Activated T-helper 1 cell treated with anti-CD3 and anti-CD28 coated beads, Interleukin-12 subunit alpha, Interleukin-12 subunit beta, Interleukin-2, Interleukin-4 antibody, amounts not matched to agents 30 ng/mL and 10 ng/mL and 1 ng/mL, durations not matched to agents 14 hours and 24 hours and 36 hours (primary cell): ENCODE measurements around the gene TLCD3B. TPM values are rescaled to one million over a fixed set of nuclear protein-coding genes. Genes with fewer than 3 reads are reported as not detected.
A peak's percentile ranks its signal among the peaks of the same experiment; 100 is the strongest.

Experiments used
- DNase-seq: peaks from one replicate; pipeline ENCODE4 v3.0.0; 2021; ENCODE audit warnings: low spot score
- H3K27ac Mint-ChIP-seq: one replicate; pipeline ENCODE4 v1.8.0; 2021; ENCODE audit warnings: mild to moderate bottlenecking, mixed read lengths
- H3K27me3 Mint-ChIP-seq: one replicate; pipeline ENCODE4 v1.8.0; 2022; ENCODE audit warnings: mild to moderate bottlenecking, moderate library complexity, mixed read lengths; ENCODE audit not compliant: insufficient read depth
- H3K36me3 Mint-ChIP-seq: one replicate; pipeline ENCODE4 v1.8.0; 2021; ENCODE audit warnings: low read depth, mixed read lengths
- H3K4me1 Mint-ChIP-seq: one replicate; pipeline ENCODE4 v1.8.0; 2021; ENCODE audit warnings: low read depth, mixed read lengths
- H3K4me3 Mint-ChIP-seq: one replicate; pipeline ENCODE4 v1.8.0; 2021; ENCODE audit warnings: mild to moderate bottlenecking, moderate library complexity, mixed read lengths
- H3K9me3 Mint-ChIP-seq: one replicate; pipeline ENCODE4 v1.8.0; 2021; ENCODE audit warnings: mixed read lengths
- intact Hi-C: fragments of 100-400 bp; cut with micrococcal nuclease; formaldehyde crosslinking; loops from one replicate; pipeline ENCODE4 v1.15.1; 2024
- total RNA-seq: library from RNA; stranded (reverse); gene quantifications from 2 replicates; pipeline ENCODE4 v1.2.3, GENCODE V29; 2022

TLCD3B gene
- total RNA-seq, 1 donor from 2014 or later, result 1.9 TPM

GRCh38 chr16:30066761-30067583 lies 35.9 kb upstream of the TLCD3B start:
- peaks cover 44% of the 10 kb centered on the region for H3K36me3 Mint-ChIP-seq
- H3K4me3 Mint-ChIP-seq, result peak overlapping the region; percentile 99
- peaks cover 1% of the 10 kb centered on the region for H3K27me3 Mint-ChIP-seq
- H3K4me1 Mint-ChIP-seq, result peaks cover 29% of the 10 kb centered on the region
- H3K9me3 Mint-ChIP-seq, result no peaks in the 10 kb centered on the region
- intact Hi-C loops, result loop anchor here (5.0 kb wide), 1 partner anchor 260 kb away; the partner anchor contains the start of gene MAZ
- H3K27ac Mint-ChIP-seq, result peak overlapping the region; percentile 79
- DNase-seq, result no peak

GRCh38 chr16:30065943-30066760 lies 35.1 kb upstream of the TLCD3B start:
- intact Hi-C loops, result loop anchor here (1.0 to 5.0 kb wide), 13 partner anchors 9 to 593 kb away; partner anchors contain the start of genes ASPHD1, CDIPT, DCTPP1 and FBRS
- peak overlapping the region; percentile 79 for H3K27ac Mint-ChIP-seq
- H3K36me3 Mint-ChIP-seq, result peaks cover 39% of the 10 kb centered on the region
- H3K4me1 Mint-ChIP-seq, result peaks cover 27% of the 10 kb centered on the region
- peaks cover 1% of the 10 kb centered on the region for H3K27me3 Mint-ChIP-seq
- DNase-seq, result peak; percentile 28
- no peaks in the 10 kb centered on the region for H3K9me3 Mint-ChIP-seq
- peak overlapping the region; percentile 99 for H3K4me3 Mint-ChIP-seq

DNA sequence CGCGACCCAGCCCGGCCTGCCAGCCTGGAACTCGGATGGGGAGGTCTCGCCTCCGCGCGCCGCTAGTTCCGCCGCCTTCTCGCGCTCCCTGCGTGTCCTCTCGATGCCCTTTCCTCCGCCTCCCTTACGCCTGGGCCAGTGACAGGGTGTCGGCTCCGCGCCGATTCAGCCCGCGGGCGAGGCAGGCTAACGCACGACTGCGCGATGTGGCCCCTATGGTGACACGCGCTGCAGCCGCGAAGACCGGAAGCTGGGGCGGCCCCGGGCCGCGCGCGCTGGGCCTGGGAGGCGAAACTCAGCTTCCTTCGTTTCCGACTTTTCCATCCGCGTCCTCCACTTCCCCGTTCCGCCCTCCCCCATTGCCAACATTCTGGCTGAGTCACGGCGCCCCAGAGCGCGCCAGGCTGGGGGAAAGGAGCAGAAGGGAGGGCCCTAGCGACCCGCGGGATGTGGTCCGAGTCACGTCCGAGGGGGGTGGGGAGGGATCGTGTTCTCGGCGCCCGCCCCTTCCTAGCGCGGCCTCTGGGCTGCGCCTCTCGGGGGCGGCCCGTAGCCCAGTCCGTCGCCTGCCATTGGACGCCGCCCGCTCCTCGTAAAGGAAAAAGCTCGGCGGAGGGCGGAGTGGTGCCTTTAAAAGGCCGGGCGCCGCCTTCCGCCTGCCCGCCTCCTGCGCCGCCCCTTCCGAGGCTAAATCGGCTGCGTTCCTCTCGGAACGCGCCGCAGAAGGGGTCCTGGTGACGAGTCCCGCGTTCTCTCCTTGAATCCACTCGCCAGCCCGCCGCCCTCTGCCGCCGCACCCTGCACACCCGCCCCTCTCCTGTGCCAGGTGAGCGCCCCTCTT lies 34.3 kb upstream of the TLCD3B start, which contains the start of gene ALDOA:
Gene ALDOA, plus strand, starts transcription at position 659 of the 841 bp plus-strand sequence. CDS start 1,138 bp downstream, outside the sequence.
- H3K36me3 Mint-ChIP-seq, result peaks cover 36% of the 10 kb centered on the region
- peak within 1 kb of the TSS; percentile 99 for H3K4me3 Mint-ChIP-seq
- H3K27me3 Mint-ChIP-seq, result peaks cover 1% of the 10 kb centered on the region
- peak; percentile 95 for DNase-seq
- H3K27ac Mint-ChIP-seq, result peak within 1 kb of the TSS; percentile 95
- H3K4me1 Mint-ChIP-seq, result peaks cover 25% of the 10 kb centered on the region
- no peaks in the 10 kb centered on the region for H3K9me3 Mint-ChIP-seq
- intact Hi-C loops, result loop anchor here (1.0 to 5.0 kb wide), 13 partner anchors 10 to 593 kb away; partner anchors contain the start of genes ASPHD1, CDIPT, DCTPP1 and FBRS

GRCh38 chr16:30064729-30065101 lies 33.6 kb upstream of the TLCD3B start:
- Mint-ChIP-seq H3K27me3 (peaks cover 1% of the 10 kb centered on the region), H3K4me1 (peaks cover 22% of the 10 kb centered on the region), H3K4me3 (peak overlapping the region; percentile 99), H3K36me3 (peaks cover 32% of the 10 kb centered on the region), H3K27ac (peak overlapping the region; percentile 100), H3K9me3 (no peaks in the 10 kb centered on the region)
- no peak for DNase-seq
- intact Hi-C loops, result loop anchor here (1.0 to 5.0 kb wide), 15 partner anchors 11 to 594 kb away; partner anchors contain the start of genes ASPHD1, CDIPT, DCTPP1 and FBRS

DNA sequence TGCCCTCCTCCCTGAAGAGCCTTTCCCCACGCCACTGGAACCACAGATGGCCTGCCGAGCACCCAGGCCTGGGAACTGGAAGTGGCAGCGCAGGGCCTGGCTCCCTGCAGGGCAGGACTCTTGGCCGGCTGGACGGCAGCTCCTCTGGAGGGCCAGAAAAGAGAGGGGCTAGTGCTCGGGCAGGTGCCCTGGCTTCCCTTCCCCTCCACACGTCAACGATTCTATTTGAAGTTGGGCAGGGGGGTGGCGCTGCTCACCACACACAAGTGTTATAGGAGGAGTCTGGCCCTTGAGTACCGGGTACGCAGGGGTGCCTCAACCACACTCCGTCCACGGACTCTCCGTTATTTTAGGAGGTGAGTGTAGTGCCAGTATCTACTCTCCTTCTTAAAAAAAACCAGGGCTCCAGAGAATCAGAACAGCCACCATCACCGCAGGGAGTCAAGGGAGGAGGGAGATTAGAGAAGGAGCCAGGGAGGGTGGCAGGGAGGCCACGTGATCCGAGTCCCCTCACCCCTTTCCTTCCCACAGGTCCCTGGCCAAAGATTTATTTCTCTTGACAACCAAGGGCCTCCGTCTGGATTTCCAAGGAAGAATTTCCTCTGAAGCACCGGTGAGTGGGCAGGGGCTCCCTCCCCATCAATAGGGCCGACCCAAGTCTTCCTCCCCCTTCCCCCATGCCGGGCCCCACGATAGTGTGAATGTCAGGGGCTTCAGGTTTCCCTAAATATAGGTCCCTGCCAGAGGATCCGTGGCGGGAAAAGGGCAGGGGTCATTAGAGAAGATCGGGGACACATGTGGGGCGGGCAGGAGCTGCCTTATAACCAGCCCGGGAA lies 33.0 kb upstream of the TLCD3B start:
- intact Hi-C loops, result loop anchor here (1.0 to 2.0 kb wide), 6 partner anchors 11 to 595 kb away; partner anchors contain the start of genes FBRS, MAPK3 and PRR14

DNA sequence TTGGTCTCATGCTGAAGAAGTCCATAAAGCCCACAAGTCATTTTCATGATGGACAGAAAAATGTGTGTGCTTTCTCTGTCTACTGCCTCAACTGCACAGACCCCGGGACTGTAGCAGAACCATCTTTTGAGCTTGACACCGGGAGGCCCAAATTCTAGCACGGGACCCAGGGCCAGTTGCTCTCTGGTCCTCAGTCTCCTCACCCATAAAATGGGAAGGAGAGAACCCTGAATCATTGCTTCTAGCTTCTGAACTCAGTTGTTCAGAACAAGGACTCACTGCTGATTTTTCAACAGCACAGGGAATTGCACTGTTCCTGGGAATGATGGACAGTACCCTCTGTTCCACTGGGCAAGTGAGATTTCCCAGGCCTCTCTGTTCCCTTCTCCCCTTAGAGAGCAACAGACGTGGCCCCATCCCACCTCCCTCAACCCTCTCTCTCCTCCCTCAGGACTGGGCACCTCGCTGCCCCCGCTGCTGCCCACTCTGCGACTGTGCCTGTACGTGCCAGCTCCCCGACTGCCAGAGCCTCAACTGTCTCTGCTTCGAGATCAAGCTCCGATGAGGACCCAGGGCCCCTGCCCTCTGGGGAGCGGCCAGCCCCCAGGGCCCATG lies 32.3 kb upstream of the TLCD3B start:
- peak overlapping the region; percentile 99 for H3K4me3 Mint-ChIP-seq
- H3K27ac Mint-ChIP-seq, result peak overlapping the region; percentile 100
- peaks cover 13% of the 10 kb centered on the region for H3K4me1 Mint-ChIP-seq
- no peaks in the 10 kb centered on the region for H3K9me3 Mint-ChIP-seq
- H3K36me3 Mint-ChIP-seq, result peaks cover 20% of the 10 kb centered on the region
- intact Hi-C loops, result no loop called here
- H3K27me3 Mint-ChIP-seq, result peaks cover 1% of the 10 kb centered on the region
- no peak for DNase-seq

More for the DNA sequence above, 33.0 kb upstream of the TLCD3B start:
- Mint-ChIP-seq H3K4me3 (peak overlapping the region; percentile 99), H3K4me1 (peaks cover 19% of the 10 kb centered on the region), H3K9me3 (no peaks in the 10 kb centered on the region), H3K27me3 (peaks cover 1% of the 10 kb centered on the region), H3K27ac (peak overlapping the region; percentile 100), H3K36me3 (peaks cover 27% of the 10 kb centered on the region)
- peak; percentile 61 for DNase-seq

DNA sequence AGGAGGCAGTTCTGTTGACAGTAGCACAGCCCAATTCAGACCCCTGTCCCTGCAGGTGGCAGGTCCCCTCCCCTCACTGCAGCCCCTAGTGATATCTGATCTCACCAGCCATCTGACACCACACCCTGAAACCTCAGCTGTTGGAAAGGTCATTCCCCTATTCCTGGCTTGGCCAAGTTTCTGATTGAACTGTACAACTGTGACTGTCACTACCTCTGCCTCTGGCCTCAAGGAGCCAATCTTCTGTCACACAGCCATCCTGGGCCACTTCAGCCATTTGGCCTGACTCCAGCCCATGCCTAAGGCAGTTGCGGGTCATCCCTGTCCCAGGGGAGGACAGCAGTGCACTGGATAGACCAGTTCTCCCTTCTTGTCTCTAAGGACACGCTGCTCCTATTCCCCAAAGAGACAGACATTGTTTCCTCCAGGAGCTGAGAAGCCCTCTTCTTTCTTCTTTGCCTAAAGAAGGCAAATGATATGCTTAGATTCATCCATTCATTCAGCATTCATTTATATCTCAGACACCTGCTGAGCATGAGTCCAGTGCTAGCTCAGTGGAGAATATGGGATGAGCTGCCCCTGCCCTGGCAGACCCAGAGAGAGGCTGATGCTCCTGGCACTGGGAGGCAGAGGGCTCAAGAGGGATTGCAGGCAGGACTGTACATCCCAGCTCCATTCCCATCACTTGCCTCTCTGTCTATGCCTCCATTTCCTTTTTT lies 29.9 kb upstream of the TLCD3B start:
- Mint-ChIP-seq H3K4me1 (no peaks in the 10 kb centered on the region), H3K4me3 (no peak overlapping the region), H3K27me3 (peaks cover 1% of the 10 kb centered on the region), H3K9me3 (no peaks in the 10 kb centered on the region), H3K27ac (no peak overlapping the region), H3K36me3 (peaks cover 2% of the 10 kb centered on the region)
- intact Hi-C loops, result no loop called here
- DNase-seq, result no peak

DNA sequence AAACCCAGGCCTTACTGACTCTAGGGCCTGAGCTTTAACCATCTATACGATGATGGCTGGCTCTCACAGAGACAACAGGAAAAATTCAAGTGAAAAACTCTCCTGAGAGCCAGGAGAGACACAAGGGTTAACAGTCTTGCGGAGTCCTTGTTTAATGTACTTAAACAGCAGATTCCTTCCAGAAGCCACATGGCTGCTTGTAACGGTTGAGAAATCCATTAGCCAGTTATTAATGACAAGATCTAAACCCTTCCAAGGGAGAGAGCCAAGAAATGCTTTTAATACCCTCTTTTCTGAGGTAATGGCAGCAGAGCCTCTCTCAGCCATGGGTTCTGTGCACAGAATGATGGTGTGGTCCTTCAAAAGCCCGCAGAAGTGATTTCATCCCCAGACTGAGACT lies 29.3 kb upstream of the TLCD3B start:
- H3K4me3 Mint-ChIP-seq, result no peak overlapping the region
- no peak for DNase-seq
- peaks cover 1% of the 10 kb centered on the region for H3K27me3 Mint-ChIP-seq
- intact Hi-C loops, result no loop called here
- H3K36me3 Mint-ChIP-seq, result peaks cover 2% of the 10 kb centered on the region
- H3K4me1 Mint-ChIP-seq, result peaks cover 1% of the 10 kb centered on the region
- H3K9me3 Mint-ChIP-seq, result no peaks in the 10 kb centered on the region
- H3K27ac Mint-ChIP-seq, result no peak overlapping the region

- intact Hi-C loops, result no loop called here
- H3K27ac Mint-ChIP-seq, result no peak overlapping the region
- no peaks in the 10 kb centered on the region for H3K36me3 Mint-ChIP-seq
- no peaks in the 10 kb centered on the region for H3K9me3 Mint-ChIP-seq
- peaks cover 28% of the 10 kb centered on the region for H3K4me1 Mint-ChIP-seq
- H3K27me3 Mint-ChIP-seq, result no peaks in the 10 kb centered on the region
- peak overlapping the region; percentile 59 for H3K4me3 Mint-ChIP-seq
- peak; percentile 39 for DNase-seq
Measured at GRCh38 chr16:30054959-30055553, 24.0 kb upstream of the TLCD3B start.

- H3K27me3 Mint-ChIP-seq, result no peaks in the 10 kb centered on the region
- H3K36me3 Mint-ChIP-seq, result no peaks in the 10 kb centered on the region
- peaks cover 28% of the 10 kb centered on the region for H3K4me1 Mint-ChIP-seq
- no peak for DNase-seq
- H3K27ac Mint-ChIP-seq, result no peak overlapping the region
- intact Hi-C loops, result no loop called here
- H3K9me3 Mint-ChIP-seq, result no peaks in the 10 kb centered on the region
- H3K4me3 Mint-ChIP-seq, result peak overlapping the region; percentile 59
Measured at GRCh38 chr16:30054451-30054850, 23.4 kb upstream of the TLCD3B start.
